HG03108 (cell line): Measurements from ENCODE around the gene SKIDA1.

Experiments
- ATAC-seq: cut with Tn5 transposase; IDR thresholded peaks from one replicate; pipeline ENCODE4 v1.9.1; 2021; ENCODE audit warnings: moderate library complexity; ENCODE audit not compliant: unreplicated experiment

Gene SKIDA1

GRCh38 chr10:21502348-21502740 is 23.1 kb downstream of the SKIDA1 start:
- no peak for ATAC-seq

GRCh38 chr10:21501731-21502347 is 23.6 kb downstream of the SKIDA1 start:
- no peak for ATAC-seq

GRCh38 chr10:21501091-21501490 is 24.4 kb downstream of the SKIDA1 start:
- no peak for ATAC-seq

GRCh38 chr10:21500578-21500910 is 24.9 kb downstream of the SKIDA1 start:
- no peak for ATAC-seq

- no peak for ATAC-seq
These were observed 25.5 kb downstream of the SKIDA1 start for GRCh38 chr10:21499701-21500577.

GRCh38 chr10:21498986-21499385 is 26.5 kb downstream of the SKIDA1 start:
- ATAC-seq, result no peak

GRCh38 chr10:21498377-21498776 is 27.1 kb downstream of the SKIDA1 start:
- no peak for ATAC-seq

GRCh38 chr10:21497177-21497807 is 28.2 kb downstream of the SKIDA1 start:
- no peak for ATAC-seq

- no peak for ATAC-seq
These were observed 28.9 kb downstream of the SKIDA1 start for GRCh38 chr10:21496343-21497176.

GRCh38 chr10:21495752-21496342 is 29.6 kb downstream of the SKIDA1 start:
- peak; percentile 79 for ATAC-seq

GRCh38 chr10:21495002-21495751 is 30.3 kb downstream of the SKIDA1 start:
- ATAC-seq, result no peak

GRCh38 chr10:21494191-21495001 is 31.1 kb downstream of the SKIDA1 start:
- ATAC-seq, result no peak

GRCh38 chr10:21493784-21494183 is 31.7 kb downstream of the SKIDA1 start:
- no peak for ATAC-seq

GRCh38 chr10:21492421-21492820 is 33.1 kb downstream of the SKIDA1 start:
- no peak for ATAC-seq

- ATAC-seq, result no peak
These were observed 34.8 kb downstream of the SKIDA1 start for GRCh38 chr10:21490711-21491105.

- ATAC-seq, result no peak
These were observed 35.3 kb downstream of the SKIDA1 start for GRCh38 chr10:21490028-21490710.

- no peak for ATAC-seq
These were observed 36.5 kb downstream of the SKIDA1 start for GRCh38 chr10:21488957-21489446.

GRCh38 chr10:21488246-21488956 is 37.1 kb downstream of the SKIDA1 start:
- no peak for ATAC-seq
